Activated naive CD4-positive, alpha-beta T cell treated with anti-CD3 and anti-CD28 coated beads for 36 hours (primary cell): ENCODE data around the gene GSG1L. TPM values are rescaled to one million over a fixed set of nuclear protein-coding genes. Genes with fewer than 3 reads are reported as not detected.

ENCODE experiments used
- CTCF ChIA-PET: fragments of 350-600 bp; sonication (Branson Sonifier 250); formaldehyde crosslinking; loops from one replicate; lab custom pipeline; 2021; ENCODE audit warnings: antibody characterized with exemption; lab: Charles Lee
- DNase-seq: peaks from one replicate; pipeline ENCODE4 v3.0.0-alpha.2; 2020
- H3K27ac Mint-ChIP-seq: one replicate; pipeline ENCODE4 v1.8.0; 2021; ENCODE audit warnings: mild to moderate bottlenecking, mixed read lengths
- H3K27me3 Mint-ChIP-seq: one replicate; pipeline ENCODE4 v1.8.0; 2021; ENCODE audit warnings: low read depth, mixed read lengths
- H3K36me3 Mint-ChIP-seq: one replicate; pipeline ENCODE4 v1.8.0; 2021; ENCODE audit warnings: low read depth, mixed read lengths
- H3K4me1 Mint-ChIP-seq: one replicate; pipeline ENCODE4 v1.8.0; 2021; ENCODE audit warnings: low read depth, mixed read lengths
- H3K4me3 Mint-ChIP-seq: one replicate; pipeline ENCODE4 v1.8.0; 2021; ENCODE audit warnings: mild to moderate bottlenecking, moderate library complexity, mixed read lengths
- H3K9me3 Mint-ChIP-seq: one replicate; pipeline ENCODE4 v1.8.0; 2021; ENCODE audit warnings: mixed read lengths
- intact Hi-C: fragments of 100-400 bp; cut with micrococcal nuclease; formaldehyde crosslinking; loops from one replicate; pipeline ENCODE4 v1.15.1; 2023
- total RNA-seq, 2 experiments: library from RNA; stranded (reverse); gene quantifications; one replicate each; pipeline ENCODE4 v1.2.3, GENCODE V29; 2021

Gene GSG1L
- total RNA-seq, result not detected

GRCh38 chr16:28063591-28064061 is at the start of gene GSG1L:
TSS of gene GSG1L (minus strand) at chr16:28063714. CDS start at chr16:28063424, 290 bp downstream.
- no peak within 1 kb of the TSS for H3K4me3 Mint-ChIP-seq
- H3K9me3 Mint-ChIP-seq, result no peaks in the 10 kb centered on the region
- intact Hi-C loops, result no loop called here
- CTCF ChIA-PET, result interaction anchor here (0.7 kb wide), 1 partner anchor 546 kb away, joined by 3 read pairs; no protein-coding TSS in a partner anchor
- H3K27me3 Mint-ChIP-seq, result peaks cover 41% of the 10 kb centered on the region
- peaks cover 3% of the 10 kb centered on the region for H3K4me1 Mint-ChIP-seq
- no peak within 1 kb of the TSS for H3K27ac Mint-ChIP-seq
- DNase-seq, result no peak
- no peaks in the 10 kb centered on the region for H3K36me3 Mint-ChIP-seq

GRCh38 chr16:28112908-28113307 is 49.4 kb upstream of the GSG1L start:
- intact Hi-C loops, result no loop called here
- Mint-ChIP-seq H3K27ac (peak overlapping the region; percentile 22), H3K36me3 (peaks cover 45% of the 10 kb centered on the region), H3K4me1 (peaks cover 8% of the 10 kb centered on the region), H3K4me3 (no peak overlapping the region), H3K9me3 (no peaks in the 10 kb centered on the region), H3K27me3 (no peaks in the 10 kb centered on the region)
- DNase-seq, result peak; percentile 26
- CTCF ChIA-PET, result interaction anchor here (0.6 to 1.4 kb wide), 5 partner anchors 13 to 201 kb away, joined by 3 to 5 read pairs (median 3); no protein-coding TSS in a partner anchor

GRCh38 chr16:28110977-28111376 is 47.5 kb upstream of the GSG1L start:
- no peaks in the 10 kb centered on the region for H3K9me3 Mint-ChIP-seq
- H3K27me3 Mint-ChIP-seq, result no peaks in the 10 kb centered on the region
- H3K36me3 Mint-ChIP-seq, result peaks cover 47% of the 10 kb centered on the region
- DNase-seq, result no peak
- no peak overlapping the region for H3K27ac Mint-ChIP-seq
- H3K4me1 Mint-ChIP-seq, result peaks cover 6% of the 10 kb centered on the region
- CTCF ChIA-PET, result no interaction called here
- intact Hi-C loops, result no loop called here
- H3K4me3 Mint-ChIP-seq, result no peak overlapping the region

- CTCF ChIA-PET, result no interaction called here
- Mint-ChIP-seq H3K9me3 (no peaks in the 10 kb centered on the region), H3K36me3 (peaks cover 48% of the 10 kb centered on the region), H3K27me3 (no peaks in the 10 kb centered on the region), H3K27ac (peak overlapping the region; percentile 9), H3K4me1 (peaks cover 6% of the 10 kb centered on the region), H3K4me3 (no peak overlapping the region)
- intact Hi-C loops, result no loop called here
- no peak for DNase-seq
Measured at GRCh38 chr16:28110479-28110878, 47.0 kb upstream of the GSG1L start.

GRCh38 chr16:28110074-28110473 is 46.6 kb upstream of the GSG1L start:
- H3K36me3 Mint-ChIP-seq, result peaks cover 45% of the 10 kb centered on the region
- intact Hi-C loops, result no loop called here
- no peaks in the 10 kb centered on the region for H3K27me3 Mint-ChIP-seq
- H3K27ac Mint-ChIP-seq, result peak overlapping the region; percentile 15
- CTCF ChIA-PET, result no interaction called here
- DNase-seq, result no peak
- no peak overlapping the region for H3K4me3 Mint-ChIP-seq
- no peaks in the 10 kb centered on the region for H3K9me3 Mint-ChIP-seq
- H3K4me1 Mint-ChIP-seq, result peaks cover 6% of the 10 kb centered on the region

GRCh38 chr16:28108590-28109247 is 45.2 kb upstream of the GSG1L start:
- intact Hi-C loops, result no loop called here
- Mint-ChIP-seq H3K4me1 (peaks cover 6% of the 10 kb centered on the region), H3K36me3 (peaks cover 50% of the 10 kb centered on the region), H3K27me3 (no peaks in the 10 kb centered on the region), H3K27ac (no peak overlapping the region), H3K4me3 (no peak overlapping the region), H3K9me3 (no peaks in the 10 kb centered on the region)
- no peak for DNase-seq
- CTCF ChIA-PET, result no interaction called here

GRCh38 chr16:28107232-28107631 is 43.7 kb upstream of the GSG1L start:
- Mint-ChIP-seq H3K9me3 (no peaks in the 10 kb centered on the region), H3K4me1 (peaks cover 2% of the 10 kb centered on the region), H3K36me3 (peaks cover 54% of the 10 kb centered on the region), H3K4me3 (no peak overlapping the region), H3K27me3 (no peaks in the 10 kb centered on the region), H3K27ac (peak overlapping the region; percentile 62)
- DNase-seq, result no peak
- CTCF ChIA-PET, result no interaction called here
- intact Hi-C loops, result no loop called here

GRCh38 chr16:28106467-28107215 is 43.1 kb upstream of the GSG1L start:
- Mint-ChIP-seq H3K27me3 (no peaks in the 10 kb centered on the region), H3K4me3 (no peak overlapping the region), H3K27ac (peak overlapping the region; percentile 62), H3K36me3 (peaks cover 55% of the 10 kb centered on the region), H3K9me3 (no peaks in the 10 kb centered on the region), H3K4me1 (peaks cover 2% of the 10 kb centered on the region)
- intact Hi-C loops, result no loop called here
- DNase-seq, result no peak
- CTCF ChIA-PET, result no interaction called here

GRCh38 chr16:28105954-28106353 is 42.4 kb upstream of the GSG1L start:
- Mint-ChIP-seq H3K4me1 (peaks cover 2% of the 10 kb centered on the region), H3K27ac (no peak overlapping the region), H3K9me3 (no peaks in the 10 kb centered on the region), H3K36me3 (peaks cover 50% of the 10 kb centered on the region), H3K4me3 (no peak overlapping the region), H3K27me3 (no peaks in the 10 kb centered on the region)
- DNase-seq, result no peak
- CTCF ChIA-PET, result no interaction called here
- intact Hi-C loops, result no loop called here

- intact Hi-C loops, result no loop called here
- Mint-ChIP-seq H3K4me1 (peaks cover under 1% of the 10 kb centered on the region), H3K36me3 (peaks cover 50% of the 10 kb centered on the region), H3K27ac (peak overlapping the region; percentile 5), H3K27me3 (no peaks in the 10 kb centered on the region), H3K4me3 (no peak overlapping the region), H3K9me3 (no peaks in the 10 kb centered on the region)
- CTCF ChIA-PET, result no interaction called here
- DNase-seq, result no peak
Measured at GRCh38 chr16:28105297-28105696, 41.8 kb upstream of the GSG1L start.

- peaks cover 48% of the 10 kb centered on the region for H3K36me3 Mint-ChIP-seq
- no peak overlapping the region for H3K4me3 Mint-ChIP-seq
- intact Hi-C loops, result no loop called here
- no peaks in the 10 kb centered on the region for H3K4me1 Mint-ChIP-seq
- no peak overlapping the region for H3K27ac Mint-ChIP-seq
- CTCF ChIA-PET, result interaction anchor here (1.3 to 1.6 kb wide), 2 partner anchors 33 to 114 kb away, joined by 3 to 4 read pairs; no protein-coding TSS in a partner anchor
- DNase-seq, result no peak
- no peaks in the 10 kb centered on the region for H3K9me3 Mint-ChIP-seq
- H3K27me3 Mint-ChIP-seq, result no peaks in the 10 kb centered on the region
Measured at GRCh38 chr16:28104404-28104803, 40.9 kb upstream of the GSG1L start.

GRCh38 chr16:28103516-28104170 is 40.1 kb upstream of the GSG1L start:
- CTCF ChIA-PET, result interaction anchor here (1.3 to 1.6 kb wide), 2 partner anchors 33 to 114 kb away, joined by 3 to 4 read pairs; no protein-coding TSS in a partner anchor
- H3K36me3 Mint-ChIP-seq, result peaks cover 43% of the 10 kb centered on the region
- no peaks in the 10 kb centered on the region for H3K4me1 Mint-ChIP-seq
- no peak overlapping the region for H3K27ac Mint-ChIP-seq
- H3K9me3 Mint-ChIP-seq, result no peaks in the 10 kb centered on the region
- H3K27me3 Mint-ChIP-seq, result no peaks in the 10 kb centered on the region
- no peak for DNase-seq
- intact Hi-C loops, result no loop called here
- peak overlapping the region; percentile 11 for H3K4me3 Mint-ChIP-seq
